Left ventricle myocardium inferior (tissue), 1 donor: ENCODE measurements around the gene NTRK3. TPM values are rescaled to one million over a fixed set of nuclear protein-coding genes. Genes with fewer than 3 reads are reported as not detected.

Experiments
- DNase-seq: peaks from one replicate; pipeline ENCODE4 v3.0.0-alpha.2; 2020
- H3K27ac ChIP-seq: fragments of 200-600 bp; replicated peaks from 2 replicates; pipeline ENCODE4 v1.8.0; 2021
- H3K27me3 ChIP-seq: fragments of 200-600 bp; 2 replicates; pipeline ENCODE4 v1.8.0; 2021; ENCODE audit warnings: low read depth
- H3K36me3 ChIP-seq: fragments of 200-600 bp; 2 replicates; pipeline ENCODE4 v1.8.0; 2021
- H3K4me1 ChIP-seq: fragments of 200-600 bp; 2 replicates; pipeline ENCODE4 v1.8.0; 2021
- H3K4me3 ChIP-seq: fragments of 200-600 bp; 2 replicates; pipeline ENCODE4 v1.8.0; 2021; ENCODE audit warnings: mild to moderate bottlenecking, moderate library complexity
- H3K9me3 ChIP-seq: fragments of 200-600 bp; replicated peaks from 2 replicates; pipeline ENCODE4 v1.8.0; 2021
- intact Hi-C: fragments of 100-400 bp; cut with micrococcal nuclease; formaldehyde crosslinking; loops from one replicate; pipeline ENCODE4 v1.11.0; 2022
- total RNA-seq: library from RNA; stranded (reverse); fragmentation: NEBNext Ultra II Directional; extraction: Animal tissue kit (Norgen Biotek cat#: 25700); gene quantifications from one replicate; pipeline ENCODE4 v1.2.1, GENCODE V29; 2021
- TF ChIP-seq, protein P1 (sequence below): fragments of 200-600 bp; IDR thresholded peaks from 2 replicates; pipeline ENCODE4 v1.8.0; 2021; ENCODE audit warnings: antibody characterized with exemption, mild to moderate bottlenecking, borderline replicate concordance
- donor health status: DM: no; HTN: yes; CAD: no; lungs with severe emphysema.

NTRK3 gene
- total RNA-seq, 1 donor from 2014 or later: 1.6 TPM

DNA sequence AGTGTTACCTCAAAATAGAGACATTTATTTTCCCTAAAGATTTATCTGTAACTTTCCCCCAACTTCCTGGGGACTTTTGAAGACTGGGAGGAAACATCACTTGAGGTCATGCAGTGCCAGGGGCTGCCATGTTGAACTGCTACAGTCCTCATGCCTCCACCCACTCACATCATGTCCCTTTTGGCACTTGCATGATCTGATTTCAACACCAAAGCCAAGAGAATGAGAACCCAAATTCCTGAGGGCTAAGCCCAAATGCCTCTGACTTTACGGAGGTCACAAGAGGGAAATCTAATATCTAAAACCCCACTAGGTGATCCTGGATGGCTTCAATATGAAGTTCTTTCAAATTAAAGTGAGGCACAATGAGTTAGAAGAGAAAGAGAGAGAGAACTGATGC is 213.1 kb downstream of the NTRK3 start:
- Histone ChIP-seq H3K9me3 (no peaks in the 10 kb centered on the region), H3K4me3 (no peak overlapping the region), H3K27ac (no peak overlapping the region), H3K36me3 (no peaks in the 10 kb centered on the region), H3K27me3 (no peaks in the 10 kb centered on the region), H3K4me1 (no peaks in the 10 kb centered on the region)
- intact Hi-C loops: no loop called here
- TF ChIP-seq, protein P1, sequence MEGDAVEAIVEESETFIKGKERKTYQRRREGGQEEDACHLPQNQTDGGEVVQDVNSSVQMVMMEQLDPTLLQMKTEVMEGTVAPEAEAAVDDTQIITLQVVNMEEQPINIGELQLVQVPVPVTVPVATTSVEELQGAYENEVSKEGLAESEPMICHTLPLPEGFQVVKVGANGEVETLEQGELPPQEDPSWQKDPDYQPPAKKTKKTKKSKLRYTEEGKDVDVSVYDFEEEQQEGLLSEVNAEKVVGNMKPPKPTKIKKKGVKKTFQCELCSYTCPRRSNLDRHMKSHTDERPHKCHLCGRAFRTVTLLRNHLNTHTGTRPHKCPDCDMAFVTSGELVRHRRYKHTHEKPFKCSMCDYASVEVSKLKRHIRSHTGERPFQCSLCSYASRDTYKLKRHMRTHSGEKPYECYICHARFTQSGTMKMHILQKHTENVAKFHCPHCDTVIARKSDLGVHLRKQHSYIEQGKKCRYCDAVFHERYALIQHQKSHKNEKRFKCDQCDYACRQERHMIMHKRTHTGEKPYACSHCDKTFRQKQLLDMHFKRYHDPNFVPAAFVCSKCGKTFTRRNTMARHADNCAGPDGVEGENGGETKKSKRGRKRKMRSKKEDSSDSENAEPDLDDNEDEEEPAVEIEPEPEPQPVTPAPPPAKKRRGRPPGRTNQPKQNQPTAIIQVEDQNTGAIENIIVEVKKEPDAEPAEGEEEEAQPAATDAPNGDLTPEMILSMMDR: no peak
- DNase-seq: no peak

DNA sequence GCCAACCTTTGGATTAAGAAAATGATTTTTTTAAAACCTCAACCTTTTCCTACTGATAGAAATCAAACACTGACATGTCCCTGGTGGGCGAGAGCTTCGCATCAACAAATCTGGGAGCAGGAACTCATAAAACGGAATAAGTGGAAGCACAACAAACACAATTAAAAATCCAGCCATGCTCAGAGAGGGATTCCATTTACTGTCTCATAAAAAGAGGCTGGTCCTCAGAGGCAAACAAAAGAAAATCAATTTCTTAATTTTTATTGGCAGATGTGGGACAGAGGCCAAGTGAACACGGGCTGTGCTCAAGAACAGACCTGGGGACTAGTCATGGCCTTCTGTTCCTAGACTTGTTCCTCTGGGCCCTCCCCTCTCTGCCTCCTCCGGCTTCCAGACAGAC is 214.5 kb downstream of the NTRK3 start:
- TF ChIP-seq, protein P1: no peak
- intact Hi-C loops: no loop called here
- no peaks in the 10 kb centered on the region for H3K36me3 ChIP-seq
- no peaks in the 10 kb centered on the region for H3K27me3 ChIP-seq
- DNase-seq: no peak
- no peak overlapping the region for H3K4me3 ChIP-seq
- H3K9me3 ChIP-seq: no peaks in the 10 kb centered on the region
- no peaks in the 10 kb centered on the region for H3K4me1 ChIP-seq
- no peak overlapping the region for H3K27ac ChIP-seq

DNA sequence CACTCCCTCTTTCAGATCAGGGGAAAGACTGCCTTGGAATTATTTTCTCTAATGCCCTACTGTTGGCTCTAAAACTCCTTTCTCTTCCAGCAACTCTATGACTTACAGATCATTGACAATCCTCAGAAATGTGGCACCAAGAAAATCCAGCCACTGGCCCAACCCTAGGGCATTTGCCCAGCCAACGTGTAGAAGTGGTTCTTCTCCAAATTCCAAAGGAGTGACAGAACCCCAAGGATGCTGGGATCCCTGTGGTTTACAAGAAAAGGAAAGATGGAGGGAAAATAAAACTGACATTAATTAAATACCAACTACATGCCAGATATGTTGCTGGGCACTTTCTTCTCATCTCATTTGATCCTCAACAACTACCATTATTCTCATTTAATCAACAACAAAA is 216.0 kb downstream of the NTRK3 start:
- no peak for DNase-seq
- intact Hi-C loops: no loop called here
- Histone ChIP-seq H3K27ac (no peak overlapping the region), H3K27me3 (peaks cover 13% of the 10 kb centered on the region), H3K4me1 (no peaks in the 10 kb centered on the region), H3K36me3 (no peaks in the 10 kb centered on the region), H3K4me3 (no peak overlapping the region), H3K9me3 (no peaks in the 10 kb centered on the region)
- TF ChIP-seq, protein P1: no peak

DNA sequence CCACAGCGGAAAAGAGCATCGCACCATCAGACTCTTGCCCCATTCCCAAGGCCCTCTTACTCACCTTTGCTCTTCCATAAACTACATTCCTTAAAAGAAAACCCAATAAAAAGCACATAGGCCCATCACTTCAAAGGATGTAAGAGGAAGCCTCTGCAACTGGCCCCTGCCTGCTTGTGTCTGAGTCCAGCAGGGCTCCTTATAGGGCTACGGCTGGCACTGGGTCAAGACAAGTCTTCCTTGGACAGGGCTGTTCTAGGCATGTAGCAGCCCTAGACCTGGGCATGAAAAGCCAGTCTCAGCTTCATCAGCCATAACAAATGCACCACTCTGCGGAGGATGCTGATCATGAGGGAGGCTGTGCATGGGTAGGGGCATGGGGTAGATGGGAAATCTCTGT is 218.3 kb downstream of the NTRK3 start:
- no peak overlapping the region for H3K27ac ChIP-seq
- TF ChIP-seq, protein P1: no peak
- H3K4me3 ChIP-seq: no peak overlapping the region
- no peaks in the 10 kb centered on the region for H3K9me3 ChIP-seq
- DNase-seq: no peak
- peaks cover 30% of the 10 kb centered on the region for H3K27me3 ChIP-seq
- intact Hi-C loops: no loop called here
- no peaks in the 10 kb centered on the region for H3K4me1 ChIP-seq
- no peaks in the 10 kb centered on the region for H3K36me3 ChIP-seq

DNA sequence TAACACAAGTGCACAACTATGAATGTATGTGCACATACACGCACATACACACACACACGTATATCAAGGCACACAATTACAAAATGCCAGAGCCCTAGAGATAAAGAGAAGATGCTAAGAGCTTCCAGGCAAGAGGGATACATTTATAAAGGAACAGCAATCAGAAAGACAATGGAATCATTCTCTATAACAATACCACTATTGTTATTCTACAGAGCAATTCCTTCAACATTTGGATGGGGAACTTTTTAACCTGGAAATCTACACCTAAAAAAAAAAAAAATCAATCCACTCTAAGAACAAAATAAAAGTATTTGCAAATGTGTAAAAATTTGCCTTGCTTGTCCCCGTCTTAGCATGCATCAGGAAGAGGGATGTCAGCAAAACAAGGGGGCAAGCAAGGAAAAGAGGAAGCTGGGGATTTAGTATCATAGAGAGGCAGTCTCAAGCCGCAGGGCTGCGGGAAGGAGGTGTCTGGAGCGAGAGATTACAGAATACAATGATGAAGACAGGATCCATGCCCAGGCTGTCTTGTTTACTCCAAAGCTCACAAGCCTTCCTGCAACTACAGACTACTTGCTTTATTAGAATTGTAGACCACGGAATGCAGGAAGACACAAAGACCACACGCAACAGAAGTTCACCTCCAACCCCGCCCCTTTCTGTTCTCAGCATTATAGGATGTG is 220.2 kb downstream of the NTRK3 start:
- TF ChIP-seq, protein P1: no peak
- no peak for DNase-seq
- H3K27me3 ChIP-seq: peaks cover 38% of the 10 kb centered on the region
- intact Hi-C loops: no loop called here
- no peaks in the 10 kb centered on the region for H3K4me1 ChIP-seq
- H3K9me3 ChIP-seq: no peaks in the 10 kb centered on the region
- no peak overlapping the region for H3K27ac ChIP-seq
- H3K36me3 ChIP-seq: no peaks in the 10 kb centered on the region
- H3K4me3 ChIP-seq: no peak overlapping the region
